GM18861 (cell line): ENCODE results near the gene MACC1.
A peak's percentile ranks its signal among the peaks of the same experiment; 100 is the strongest.

Experiments used
- ATAC-seq: cut with Tn5 transposase; IDR thresholded peaks from one replicate; pipeline ENCODE4 v1.9.1; 2021; ENCODE audit not compliant: unreplicated experiment

The MACC1 gene

DNA sequence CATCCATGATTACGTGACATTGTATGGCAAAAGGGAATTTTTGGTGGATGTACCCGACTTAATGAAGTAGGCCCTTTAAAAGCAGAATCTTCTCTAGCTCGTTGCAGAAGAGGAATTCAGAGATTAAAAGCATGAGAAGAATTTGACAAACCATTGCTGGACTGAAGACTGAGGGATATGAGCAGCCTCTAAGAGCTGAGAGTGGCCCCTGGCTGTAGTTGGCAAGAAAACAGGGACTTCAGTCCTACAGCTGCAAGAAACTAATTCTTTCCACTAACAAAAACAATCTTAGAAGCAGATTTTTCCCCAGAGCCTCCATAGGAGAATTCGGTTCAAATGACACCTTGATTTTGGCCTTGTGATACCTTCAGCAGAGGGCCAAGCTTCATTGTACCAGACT lies 34.1 kb downstream of the MACC1 start:
- ATAC-seq, result no peak

- ATAC-seq, result peak; percentile 57
Observed at GRCh38 chr7:20176578-20177242, 40.5 kb downstream of the MACC1 start.

- ATAC-seq, result no peak
Observed at GRCh38 chr7:20173828-20174227, 43.4 kb downstream of the MACC1 start.

GRCh38 chr7:20172736-20173334 lies 44.3 kb downstream of the MACC1 start:
- ATAC-seq, result no peak

- ATAC-seq, result no peak
Observed at GRCh38 chr7:20170633-20171032, 46.6 kb downstream of the MACC1 start.

- no peak for ATAC-seq
Observed at GRCh38 chr7:20165146-20165510, 52.1 kb downstream of the MACC1 start.

GRCh38 chr7:20164425-20165145 lies 52.6 kb downstream of the MACC1 start:
- no peak for ATAC-seq

GRCh38 chr7:20162665-20163064 lies 54.5 kb downstream of the MACC1 start:
- ATAC-seq, result no peak

DNA sequence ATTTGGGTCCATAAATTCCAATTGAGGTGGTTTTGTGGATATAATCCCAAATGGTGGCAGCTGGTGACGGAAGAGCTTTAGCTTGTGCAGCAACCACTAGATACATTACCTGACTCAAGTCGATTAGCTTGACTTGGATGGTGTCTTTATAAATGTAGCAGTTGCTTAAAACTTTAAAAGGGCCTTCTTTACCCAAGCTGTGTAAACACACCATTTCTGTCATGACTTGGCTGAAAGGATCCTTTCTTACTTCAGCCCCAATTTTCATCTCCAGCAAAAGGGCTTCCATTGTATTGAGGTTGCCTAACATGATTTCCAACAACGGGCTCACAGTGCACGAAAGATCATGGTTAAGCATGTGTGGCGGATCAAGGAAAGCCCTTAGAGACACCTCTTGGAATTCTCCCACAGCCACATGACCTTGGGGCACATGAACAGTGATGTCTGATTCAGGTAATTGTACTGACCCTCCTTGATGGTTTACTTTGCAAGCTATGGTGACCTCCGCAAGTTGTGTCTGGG lies 57.9 kb downstream of the MACC1 start:
- ATAC-seq, result no peak

DNA sequence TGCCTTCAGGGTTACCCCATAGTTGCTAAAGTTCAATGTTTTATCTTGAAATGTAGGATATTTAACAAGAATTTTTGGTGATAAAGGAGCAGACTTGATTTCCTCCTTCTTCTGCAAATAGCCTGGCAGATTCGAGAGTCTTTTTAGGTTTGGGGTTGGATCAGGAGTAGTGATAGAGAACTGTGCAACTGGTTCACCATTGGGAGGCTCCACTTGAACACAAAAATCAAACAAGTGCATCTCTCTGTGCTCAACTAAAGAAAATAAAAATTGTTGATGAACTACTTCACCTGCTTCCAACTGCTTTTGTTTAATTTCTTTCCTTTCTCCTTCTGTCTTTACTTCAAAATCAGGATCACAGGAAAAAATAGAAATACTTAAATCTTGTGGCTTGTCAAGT lies 58.5 kb downstream of the MACC1 start:
- ATAC-seq, result no peak

- ATAC-seq, result no peak
Observed at GRCh38 chr7:20157456-20157855, 59.7 kb downstream of the MACC1 start.

DNA sequence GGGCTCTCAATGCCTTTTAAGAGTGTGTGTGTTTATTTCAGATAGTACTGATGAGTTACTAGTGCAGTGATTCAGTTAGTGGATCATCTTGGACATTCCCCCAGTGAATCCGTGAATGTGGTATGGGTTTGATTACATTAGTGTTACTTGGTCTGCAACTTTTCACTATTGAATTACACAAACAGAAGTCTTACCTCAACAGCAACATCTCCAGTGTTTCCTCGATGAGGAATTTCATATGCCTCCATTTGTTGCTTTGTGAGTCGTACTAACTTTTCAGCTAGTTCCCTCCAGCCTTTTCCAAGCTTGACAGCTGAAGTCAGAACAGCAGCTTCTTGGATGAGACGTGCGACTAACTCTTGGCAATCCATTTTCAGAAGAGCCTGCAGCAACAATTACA lies 63.2 kb downstream of the MACC1 start:
- no peak for ATAC-seq

DNA sequence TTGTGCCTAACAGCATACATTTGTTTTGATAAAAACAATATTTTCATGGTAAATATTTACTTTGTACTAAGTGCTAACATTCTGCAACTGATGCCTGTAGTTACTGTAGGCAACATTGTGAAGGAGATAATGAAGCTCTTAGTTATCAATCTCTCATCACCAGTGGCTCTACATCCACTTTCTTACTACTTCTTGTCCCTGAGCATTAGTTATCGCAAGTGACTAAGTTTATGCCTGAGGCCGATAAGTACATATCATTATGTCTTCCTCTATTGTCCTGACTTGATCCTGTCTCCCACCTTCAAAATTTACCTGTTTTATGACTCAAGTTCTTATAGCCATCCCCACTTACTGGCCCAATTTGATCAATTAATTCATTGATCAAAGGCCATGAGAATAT lies 63.6 kb downstream of the MACC1 start:
- ATAC-seq, result no peak

- no peak for ATAC-seq
Observed at GRCh38 chr7:20152511-20152910, 64.7 kb downstream of the MACC1 start.

- ATAC-seq, result no peak
Observed at GRCh38 chr7:20151708-20152456, 65.3 kb downstream of the MACC1 start.

GRCh38 chr7:20146451-20146850 lies 70.7 kb downstream of the MACC1 start:
- ATAC-seq, result no peak

- ATAC-seq, result no peak
Observed at GRCh38 chr7:20144801-20145200, 72.4 kb downstream of the MACC1 start.

GRCh38 chr7:20141666-20142065 lies 75.5 kb downstream of the MACC1 start:
- ATAC-seq, result no peak

DNA sequence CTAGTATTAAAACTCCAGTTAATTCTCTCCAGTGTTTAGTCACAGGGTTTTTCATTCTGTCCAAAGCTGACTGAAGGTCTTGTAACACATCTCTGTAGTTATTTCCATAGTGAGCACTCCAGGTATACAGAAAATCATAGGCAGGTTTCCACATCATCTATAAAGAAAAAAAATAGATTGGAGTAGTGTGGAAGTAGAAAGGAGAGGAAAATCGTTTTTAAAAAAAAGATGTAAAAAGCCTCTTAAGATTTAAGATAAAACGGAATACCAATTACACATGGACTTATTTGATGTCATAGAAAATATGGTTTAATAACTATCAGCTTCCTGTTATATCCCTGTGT lies 76.2 kb downstream of the MACC1 start:
- ATAC-seq, result no peak

DNA sequence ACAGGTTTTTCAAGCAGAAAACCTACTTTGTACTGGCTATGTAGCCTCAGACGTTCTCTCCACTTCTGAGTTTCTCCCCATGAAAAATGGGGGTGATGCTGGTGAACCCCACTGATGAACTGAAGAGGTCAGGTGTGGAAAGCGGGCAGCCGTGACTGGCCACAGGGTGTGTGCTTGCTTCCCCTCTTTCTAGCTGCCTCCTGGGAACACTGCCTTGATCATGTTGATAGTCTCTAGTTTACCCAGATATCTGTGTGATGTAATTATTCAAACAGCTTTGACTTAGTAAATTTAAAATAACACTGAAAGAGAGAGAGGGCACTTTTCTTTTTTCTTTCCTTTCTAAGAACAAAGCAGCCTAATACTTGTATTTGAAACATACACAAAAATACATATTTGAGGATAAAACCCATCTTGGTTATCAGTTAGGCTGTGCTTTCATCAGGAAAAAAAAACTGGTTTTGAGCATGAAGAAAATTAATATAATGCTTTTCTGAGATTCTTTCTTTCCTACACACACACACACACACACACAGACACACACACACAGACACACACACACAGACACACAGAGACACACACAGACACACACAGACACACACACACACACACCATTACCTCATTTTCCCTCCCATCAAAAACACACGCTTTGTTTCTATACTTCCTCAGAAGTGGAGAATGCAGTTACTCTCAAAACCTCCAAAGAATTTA lies 76.7 kb downstream of the MACC1 start:
- no peak for ATAC-seq

- no peak for ATAC-seq
Observed at GRCh38 chr7:20136647-20137046, 80.5 kb downstream of the MACC1 start.
